HG02943 (cell line): ENCODE data around the gene OR3A2.
"Not testable (repeated sequence)": the region's sequence is repeated elsewhere in the genome, so short reads cannot be mapped to it uniquely, and the experiment has no call there.

Source experiments
- ATAC-seq: cut with Tn5 transposase; IDR thresholded peaks from one replicate; pipeline ENCODE4 v1.9.1; 2021; ENCODE audit warnings: mild to moderate bottlenecking, low read depth, moderate library complexity; ENCODE audit not compliant: unreplicated experiment

OR3A2 gene

GRCh38 chr17:3295632-3296031, 90.5 kb downstream of the OR3A2 start:
- ATAC-seq = no peak

GRCh38 chr17:3293548-3293947, 92.6 kb downstream of the OR3A2 start:
- not testable (repeated sequence) for ATAC-seq

GRCh38 chr17:3282901-3283300, 103.2 kb downstream of the OR3A2 start:
- ATAC-seq = no peak

GRCh38 chr17:3276126-3276525, 110.0 kb downstream of the OR3A2 start:
- ATAC-seq = no peak

DNA sequence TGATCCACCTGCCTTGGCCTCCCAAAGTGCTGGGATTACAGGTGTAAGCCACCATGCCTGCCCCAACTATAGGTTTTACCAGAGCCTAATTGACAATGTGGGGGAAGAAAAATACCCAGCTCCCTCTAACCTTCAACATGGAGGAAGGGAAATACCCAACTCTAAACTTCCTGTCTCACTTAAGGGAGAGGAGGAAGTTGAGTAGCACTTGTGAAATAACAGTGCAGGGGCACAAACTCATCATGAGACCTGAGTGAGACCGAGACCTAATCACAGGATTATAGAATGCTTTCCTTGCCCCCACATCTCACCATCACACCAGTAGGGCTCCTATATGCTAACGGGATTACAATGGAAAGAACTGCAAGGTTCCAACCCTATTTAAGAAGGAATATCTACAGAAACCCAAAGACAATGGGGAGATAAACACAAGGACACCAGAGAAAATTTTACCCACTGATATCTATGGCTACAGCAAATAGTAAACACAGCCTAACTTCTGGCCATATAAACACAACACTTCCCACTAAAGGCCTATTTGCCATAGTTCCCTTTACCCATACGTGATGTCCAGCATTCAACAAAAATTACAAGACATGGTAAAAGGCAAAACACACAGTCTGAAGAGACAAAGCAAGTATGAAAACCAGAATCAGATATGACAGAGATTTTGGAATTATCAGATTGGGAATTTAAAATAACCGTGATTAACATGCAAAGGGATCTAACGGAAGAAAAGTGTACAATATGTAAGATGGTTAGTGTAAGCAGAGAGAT, 114.8 kb downstream of the OR3A2 start:
- no peak for ATAC-seq

- no peak for ATAC-seq
These were observed 125.5 kb downstream of the OR3A2 start for GRCh38 chr17:3260600-3260999.

GRCh38 chr17:3260163-3260562, 125.9 kb downstream of the OR3A2 start:
- no peak for ATAC-seq

DNA sequence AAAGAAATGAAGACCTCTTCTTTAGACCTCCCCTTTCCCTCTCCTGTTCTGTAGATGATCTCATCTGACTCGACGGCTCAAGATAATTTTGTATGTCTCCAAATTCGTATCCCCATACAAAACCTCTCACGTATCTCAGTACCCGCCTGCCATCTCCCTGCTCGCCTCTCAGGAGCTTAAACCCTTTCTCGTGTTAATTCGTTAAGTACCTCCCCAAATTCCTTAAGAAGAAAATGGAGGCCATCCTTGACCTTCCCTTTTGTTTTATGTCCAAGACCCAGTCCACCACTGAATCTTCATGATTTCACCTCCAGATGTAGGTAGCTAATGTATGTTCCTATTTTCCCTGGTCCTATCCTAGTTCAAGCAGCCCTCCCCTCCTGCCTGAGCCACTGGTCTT, 129.5 kb downstream of the OR3A2 start:
- ATAC-seq = no peak

GRCh38 chr17:3249013-3249412, 137.1 kb downstream of the OR3A2 start:
- ATAC-seq = not testable (repeated sequence)

DNA sequence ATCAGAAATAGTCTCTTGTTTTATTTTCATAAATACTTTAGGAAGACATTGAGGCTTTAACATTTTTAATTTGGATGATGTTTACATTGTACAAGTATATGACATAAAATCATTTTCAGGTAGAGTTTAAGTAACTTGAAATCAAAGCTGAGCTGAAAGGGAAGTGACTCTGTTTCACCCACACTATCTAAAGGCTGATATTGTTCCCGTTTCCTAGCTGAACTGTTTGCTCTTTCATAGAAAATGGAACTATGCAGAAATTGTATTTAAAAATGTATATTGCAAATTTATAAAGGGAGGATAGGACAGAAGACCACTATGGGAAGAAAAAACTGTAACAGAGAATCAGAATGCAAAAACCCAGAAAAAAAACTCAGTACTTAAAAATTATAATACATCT, 141.3 kb downstream of the OR3A2 start:
- ATAC-seq = not testable (repeated sequence)

- ATAC-seq = not testable (repeated sequence)
These were observed 145.1 kb downstream of the OR3A2 start for GRCh38 chr17:3241044-3241443.

DNA sequence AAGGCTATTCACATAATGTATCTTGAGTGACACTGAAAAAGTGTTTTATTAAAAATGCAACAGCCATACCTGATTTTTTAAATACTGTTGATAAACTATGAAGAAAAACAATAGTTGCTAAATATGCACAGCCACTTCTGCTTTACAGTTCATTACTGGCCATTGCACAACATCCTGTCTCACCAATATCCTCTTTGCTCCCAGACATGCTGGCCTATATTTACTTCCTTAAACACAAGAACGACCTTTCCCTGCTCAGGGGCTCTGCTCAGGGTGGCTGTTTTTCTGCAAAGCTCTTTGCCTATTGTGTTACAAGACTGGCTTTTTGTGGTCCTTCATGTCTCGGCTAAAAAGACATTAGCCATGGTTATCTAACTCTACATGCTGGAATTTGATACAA, 147.4 kb downstream of the OR3A2 start:
- ATAC-seq = not testable (repeated sequence)

DNA sequence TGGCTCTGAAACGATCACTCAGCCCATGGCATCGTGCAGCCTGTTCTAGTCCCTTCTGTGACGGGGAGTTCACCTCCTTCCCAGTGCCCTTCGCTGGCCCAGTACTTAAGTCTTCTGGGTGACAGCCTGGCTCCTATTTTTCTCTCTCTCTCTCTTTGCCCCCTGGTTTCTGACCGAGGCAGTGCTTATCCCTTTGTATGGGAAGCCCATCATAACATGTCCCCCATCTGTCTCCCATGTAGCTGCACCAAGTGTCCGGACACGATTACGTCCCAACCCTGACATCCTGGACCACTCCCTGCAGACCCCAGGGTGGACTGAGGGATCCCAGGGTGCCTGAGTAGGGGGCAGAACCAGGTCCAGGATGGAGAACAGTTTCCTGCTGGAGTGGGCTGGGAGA, 153.8 kb downstream of the OR3A2 start:
- ATAC-seq = not testable (repeated sequence)
